ENCODE results near the gene STX8. TPM values are rescaled to one million over a fixed set of nuclear protein-coding genes. Genes with fewer than 3 reads are reported as not detected.
A peak's percentile ranks its signal among the peaks of the same experiment; 100 is the strongest.

Gene STX8
- total and polyA plus RNA-seq, 2 donors = 60.5 to 75.8 TPM

DNA sequence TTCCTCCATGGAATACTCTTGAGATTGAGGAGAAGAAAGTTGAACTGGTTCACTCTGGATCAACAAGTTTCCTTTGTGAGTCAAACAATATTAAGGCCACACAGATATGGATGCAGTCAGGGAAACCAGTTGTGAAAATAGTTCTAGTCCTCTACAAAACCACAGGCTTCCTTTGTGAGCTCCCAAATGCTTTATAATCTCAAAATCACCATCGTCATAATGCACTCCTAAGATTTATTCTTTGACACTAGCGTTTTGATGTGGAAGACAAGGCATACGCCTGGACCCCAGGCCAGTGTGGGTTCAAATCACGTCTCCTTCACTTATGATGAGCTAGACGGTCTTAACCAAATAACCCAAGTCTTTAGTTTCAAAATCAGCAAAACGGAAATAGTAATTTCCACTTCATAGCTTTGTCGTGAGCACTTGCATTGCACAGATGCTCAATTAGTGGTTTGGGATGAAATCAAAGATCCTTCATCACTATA is 142.6 kb downstream of the STX8 start:
- DNase-seq (ENCODE audit: low read depth in 6 of 9, low spot score in 9 of 9) = no peak
- Histone ChIP-seq H3K36me3 (ENCODE audit: control insufficient read depth in 2 of 2, insufficient read depth in 2 of 2, low read length in 1 of 2) (no peaks in the 10 kb centered on the region), H3K9me3 (ENCODE audit: control insufficient read depth in 2 of 2, insufficient read depth in 1 of 2, low read length in 1 of 2) (no peaks in the 10 kb centered on the region), H3K27me3 (ENCODE audit: control insufficient read depth in 2 of 2, insufficient read depth in 1 of 2, low read length in 1 of 2) (no peaks in the 10 kb centered on the region), H3K4me1 (ENCODE audit: control insufficient read depth in 2 of 2, insufficient read depth in 2 of 2, low read length in 2 of 2) (no peaks in the 10 kb centered on the region), H3K27ac (ENCODE audit: low read depth in 1 of 2, low read length in 1 of 2) (no peak overlapping the region), H3K4me3 (ENCODE audit: low read length in 2 of 2) (no peak overlapping the region)
- WGBS = 71% methylated on average over 7 of the region's 7 CpGs

DNA sequence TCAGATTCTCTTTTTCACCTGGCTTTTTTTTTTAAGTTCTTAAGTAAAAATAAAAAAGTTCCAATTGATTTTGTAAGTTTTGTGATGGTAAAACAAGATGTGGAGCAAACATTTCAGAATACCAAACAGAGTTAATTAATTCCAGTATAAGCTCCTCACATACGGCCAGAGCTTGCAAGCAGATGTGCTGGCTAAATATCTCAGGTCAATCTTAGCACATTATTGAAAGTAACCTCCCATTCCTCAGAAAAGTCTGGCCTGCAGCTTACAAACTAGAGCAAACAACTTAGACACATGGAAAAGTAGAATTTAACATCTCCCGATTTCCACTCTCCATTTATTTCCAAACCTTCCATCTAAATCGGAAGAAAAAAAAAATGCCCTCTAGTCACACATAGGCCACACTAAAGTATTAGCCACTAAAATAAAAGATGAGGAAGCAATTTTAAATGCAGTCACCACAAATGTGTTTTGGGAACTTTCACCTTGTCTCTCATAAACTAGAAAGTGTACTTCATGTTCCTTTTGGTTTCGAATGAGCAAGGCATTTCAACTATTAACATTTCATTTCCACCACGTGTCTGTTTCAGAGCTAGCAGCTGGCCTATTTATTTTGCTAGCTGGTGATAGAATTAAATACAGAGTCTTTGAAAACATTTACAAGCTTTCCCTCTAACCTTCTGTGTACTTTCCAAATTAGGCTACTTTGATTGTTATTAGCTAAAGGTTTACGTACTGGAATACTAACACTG is 143.3 kb downstream of the STX8 start:
- DNase-seq (ENCODE audit: low read depth in 6 of 9, low spot score in 9 of 9) = peak in 1 of 9 donors; percentile 15
- Histone ChIP-seq H3K36me3 (ENCODE audit: control insufficient read depth in 2 of 2, insufficient read depth in 2 of 2, low read length in 1 of 2) (no peaks in the 10 kb centered on the region), H3K27me3 (ENCODE audit: control insufficient read depth in 2 of 2, insufficient read depth in 1 of 2, low read length in 1 of 2) (no peaks in the 10 kb centered on the region), H3K27ac (ENCODE audit: low read depth in 1 of 2, low read length in 1 of 2) (no peak overlapping the region), H3K4me1 (ENCODE audit: control insufficient read depth in 2 of 2, insufficient read depth in 2 of 2, low read length in 2 of 2) (no peaks in the 10 kb centered on the region), H3K4me3 (ENCODE audit: low read length in 2 of 2) (no peak overlapping the region), H3K9me3 (ENCODE audit: control insufficient read depth in 2 of 2, insufficient read depth in 1 of 2, low read length in 1 of 2) (no peaks in the 10 kb centered on the region)
- WGBS = 86% methylated on average over 6 of the region's 6 CpGs

DNA sequence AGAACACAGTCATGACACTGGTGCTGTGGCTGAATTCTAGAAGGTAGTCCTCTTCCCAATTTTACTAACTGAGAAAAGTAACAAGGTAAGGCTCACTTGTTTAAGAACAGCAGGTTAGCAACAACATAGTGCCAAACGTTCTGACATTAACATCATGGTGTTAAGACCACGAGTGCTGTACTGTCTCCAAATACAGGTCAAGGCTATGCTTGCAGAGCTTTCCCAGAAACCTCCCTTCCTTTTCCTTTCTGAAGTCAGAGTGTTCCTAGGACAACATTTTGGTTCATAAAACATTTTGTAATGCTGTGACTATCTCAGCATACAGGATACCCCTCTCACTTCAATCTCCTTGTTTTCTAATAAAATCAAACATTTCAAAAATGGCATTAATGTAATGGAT is 144.0 kb downstream of the STX8 start:
- Histone ChIP-seq H3K36me3 (ENCODE audit: control insufficient read depth in 2 of 2, insufficient read depth in 2 of 2, low read length in 1 of 2) (no peaks in the 10 kb centered on the region), H3K4me1 (ENCODE audit: control insufficient read depth in 2 of 2, insufficient read depth in 2 of 2, low read length in 2 of 2) (no peaks in the 10 kb centered on the region), H3K27me3 (ENCODE audit: control insufficient read depth in 2 of 2, insufficient read depth in 1 of 2, low read length in 1 of 2) (no peaks in the 10 kb centered on the region), H3K9me3 (ENCODE audit: control insufficient read depth in 2 of 2, insufficient read depth in 1 of 2, low read length in 1 of 2) (no peaks in the 10 kb centered on the region), H3K4me3 (ENCODE audit: low read length in 2 of 2) (no peak overlapping the region), H3K27ac (ENCODE audit: low read depth in 1 of 2, low read length in 1 of 2) (no peak overlapping the region)
- no peak for DNase-seq (ENCODE audit: low read depth in 6 of 9, low spot score in 9 of 9)
- WGBS = 94% methylated on average over 2 of the region's 2 CpGs

DNA sequence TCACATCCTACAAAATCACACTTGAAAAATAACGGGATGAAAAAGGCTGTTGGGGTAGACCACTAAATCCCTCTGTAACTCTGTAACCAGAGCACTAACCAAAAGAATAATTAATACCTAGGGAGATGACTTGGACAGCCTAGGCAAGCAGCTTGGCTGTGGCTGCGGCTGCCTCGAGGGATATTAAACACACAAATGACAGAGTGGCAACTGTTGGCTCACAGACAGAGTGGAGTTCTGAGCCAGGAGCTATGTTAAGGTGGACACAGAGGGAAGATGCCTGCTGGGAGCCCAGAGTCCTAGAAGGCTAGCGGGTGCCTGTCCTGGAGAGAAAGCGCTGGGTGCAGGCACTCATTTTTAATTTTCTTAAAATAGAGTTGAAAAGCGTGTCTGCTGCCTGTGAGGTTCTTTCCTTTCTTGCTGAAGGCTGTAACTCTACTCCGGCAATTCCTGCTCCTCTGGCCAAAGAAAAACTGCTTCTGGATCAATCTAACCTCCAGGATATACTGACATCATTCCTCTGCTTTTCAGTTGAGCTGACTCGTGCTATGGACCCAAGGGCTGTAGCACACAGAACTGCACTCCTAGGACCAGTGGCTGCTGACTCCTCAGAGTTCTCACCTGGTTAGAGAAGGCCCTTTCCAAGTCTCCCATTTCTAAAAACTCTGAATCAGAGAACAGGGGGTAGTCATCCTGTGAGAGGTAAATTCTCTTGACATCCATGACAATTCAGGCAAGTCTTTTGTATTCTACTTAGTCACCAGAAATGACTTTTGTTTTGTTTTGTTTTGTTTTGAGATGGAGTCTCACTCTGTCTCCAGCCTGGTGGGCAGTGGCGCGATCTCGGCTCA is 147.9 kb downstream of the STX8 start:
- H3K9me3 ChIP-seq (ENCODE audit: control insufficient read depth in 2 of 2, insufficient read depth in 1 of 2, low read length in 1 of 2) = no peaks in the 10 kb centered on the region
- H3K27me3 ChIP-seq (ENCODE audit: control insufficient read depth in 2 of 2, insufficient read depth in 1 of 2, low read length in 1 of 2) = no peaks in the 10 kb centered on the region
- H3K4me3 ChIP-seq (ENCODE audit: low read length in 2 of 2) = no peak overlapping the region
- no peak for DNase-seq (ENCODE audit: low read depth in 6 of 9, low spot score in 9 of 9)
- H3K27ac ChIP-seq (ENCODE audit: low read depth in 1 of 2, low read length in 1 of 2) = no peak overlapping the region
- H3K4me1 ChIP-seq (ENCODE audit: control insufficient read depth in 2 of 2, insufficient read depth in 2 of 2, low read length in 2 of 2) = no peaks in the 10 kb centered on the region
- WGBS = 94% methylated on average over 11 of the region's 11 CpGs
- no peaks in the 10 kb centered on the region for H3K36me3 ChIP-seq (ENCODE audit: control insufficient read depth in 2 of 2, insufficient read depth in 2 of 2, low read length in 1 of 2)

DNA sequence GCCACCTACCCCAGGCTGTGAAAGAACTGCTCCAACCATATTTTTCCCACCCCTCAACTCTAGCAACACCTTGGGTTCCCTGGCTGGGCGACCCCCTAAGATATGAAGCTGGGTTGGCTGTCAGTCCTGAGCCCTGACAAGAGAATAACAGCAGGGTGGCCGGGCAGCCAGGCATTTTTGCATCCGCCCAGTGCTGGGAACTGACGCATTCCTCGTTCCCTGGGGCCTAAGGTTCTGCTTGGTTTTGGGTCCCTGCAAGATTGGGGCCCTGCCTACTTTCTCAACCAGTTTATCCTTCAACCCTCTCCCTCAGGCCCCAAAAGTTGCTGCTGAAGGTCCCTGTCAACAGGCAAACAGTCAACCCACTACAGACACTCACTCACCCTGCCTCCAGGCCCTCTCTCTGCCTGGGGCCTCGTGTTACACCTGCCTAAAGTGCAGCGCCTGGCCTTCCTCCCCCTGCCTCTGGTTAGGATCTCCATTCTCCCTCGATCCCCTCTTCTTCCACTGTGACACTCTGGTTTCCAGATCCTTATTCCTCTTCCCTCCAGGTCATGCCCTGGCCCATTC is 151.5 kb downstream of the STX8 start:
- WGBS = 98% methylated on average over 8 of the region's 8 CpGs
- H3K4me3 ChIP-seq (ENCODE audit: low read length in 2 of 2) = no peak overlapping the region
- H3K9me3 ChIP-seq (ENCODE audit: control insufficient read depth in 2 of 2, insufficient read depth in 1 of 2, low read length in 1 of 2) = peaks cover 0 to 2% of the 10 kb centered on the region in 2 donors
- peaks cover 0 to 2% of the 10 kb centered on the region in 2 donors for H3K36me3 ChIP-seq (ENCODE audit: control insufficient read depth in 2 of 2, insufficient read depth in 2 of 2, low read length in 1 of 2)
- H3K27me3 ChIP-seq (ENCODE audit: control insufficient read depth in 2 of 2, insufficient read depth in 1 of 2, low read length in 1 of 2) = no peaks in the 10 kb centered on the region
- no peak for DNase-seq (ENCODE audit: low read depth in 6 of 9, low spot score in 9 of 9)
- no peaks in the 10 kb centered on the region for H3K4me1 ChIP-seq (ENCODE audit: control insufficient read depth in 2 of 2, insufficient read depth in 2 of 2, low read length in 2 of 2)
- H3K27ac ChIP-seq (ENCODE audit: low read depth in 1 of 2, low read length in 1 of 2) = no peak overlapping the region

DNA sequence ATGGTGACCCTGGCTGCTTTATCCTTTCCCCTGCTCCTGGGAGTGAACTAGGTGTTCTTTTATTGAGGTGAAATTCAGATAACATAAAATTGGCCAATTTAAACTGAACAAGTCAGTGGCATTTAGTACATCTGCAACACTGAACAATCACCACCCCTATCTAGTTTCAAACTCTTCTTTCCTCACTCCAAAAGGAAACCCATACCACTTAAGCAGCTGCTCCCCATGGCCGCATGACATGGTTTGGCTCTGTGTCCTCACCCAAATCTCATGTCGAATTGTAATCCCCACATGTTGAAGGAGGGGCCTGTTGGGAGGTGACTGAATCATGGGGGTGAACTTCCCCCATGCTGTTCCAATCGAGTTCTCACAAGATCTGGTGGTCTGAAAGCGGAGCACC is 154.1 kb downstream of the STX8 start:
- no peak overlapping the region for H3K27ac ChIP-seq (ENCODE audit: low read depth in 1 of 2, low read length in 1 of 2)
- 98% methylated on average over 4 of the region's 4 CpGs for WGBS
- H3K4me3 ChIP-seq (ENCODE audit: low read length in 2 of 2) = no peak overlapping the region
- no peaks in the 10 kb centered on the region for H3K4me1 ChIP-seq (ENCODE audit: control insufficient read depth in 2 of 2, insufficient read depth in 2 of 2, low read length in 2 of 2)
- DNase-seq (ENCODE audit: low read depth in 6 of 9, low spot score in 9 of 9) = no peak
- no peaks in the 10 kb centered on the region for H3K27me3 ChIP-seq (ENCODE audit: control insufficient read depth in 2 of 2, insufficient read depth in 1 of 2, low read length in 1 of 2)
- H3K36me3 ChIP-seq (ENCODE audit: control insufficient read depth in 2 of 2, insufficient read depth in 2 of 2, low read length in 1 of 2) = peaks cover 0 to 2% of the 10 kb centered on the region in 2 donors
- H3K9me3 ChIP-seq (ENCODE audit: control insufficient read depth in 2 of 2, insufficient read depth in 1 of 2, low read length in 1 of 2) = peaks cover 0 to 2% of the 10 kb centered on the region in 2 donors

DNA sequence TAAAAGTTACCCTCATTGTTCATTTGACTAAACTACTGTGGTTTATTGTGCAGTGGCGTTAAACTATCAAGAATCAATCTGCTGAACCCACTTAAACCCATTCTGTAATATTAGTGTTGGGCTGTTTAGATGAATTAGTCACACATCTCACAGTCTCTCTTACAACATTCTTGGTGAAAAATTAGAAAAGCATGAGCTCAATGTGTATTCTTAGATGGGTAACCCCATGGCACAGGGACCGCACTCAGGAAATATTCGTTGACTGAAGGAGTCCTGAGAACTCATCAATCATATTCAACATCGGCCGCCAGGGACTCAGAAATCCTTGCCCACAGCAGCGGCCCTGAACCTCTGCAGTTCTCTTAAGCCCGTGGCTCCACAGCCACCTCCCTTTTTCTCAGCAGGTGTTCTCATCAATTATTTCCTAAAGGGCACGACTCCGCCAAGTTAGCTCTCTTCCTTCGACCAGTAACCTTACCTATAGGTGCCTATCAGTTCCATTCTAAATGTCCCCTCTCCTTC is 155.6 kb downstream of the STX8 start:
- Histone ChIP-seq H3K9me3 (ENCODE audit: control insufficient read depth in 2 of 2, insufficient read depth in 1 of 2, low read length in 1 of 2) (peaks cover 0 to 2% of the 10 kb centered on the region in 2 donors), H3K36me3 (ENCODE audit: control insufficient read depth in 2 of 2, insufficient read depth in 2 of 2, low read length in 1 of 2) (peaks cover 0 to 2% of the 10 kb centered on the region in 2 donors), H3K27ac (ENCODE audit: low read depth in 1 of 2, low read length in 1 of 2) (no peak overlapping the region), H3K27me3 (ENCODE audit: control insufficient read depth in 2 of 2, insufficient read depth in 1 of 2, low read length in 1 of 2) (no peaks in the 10 kb centered on the region), H3K4me3 (ENCODE audit: low read length in 2 of 2) (no peak overlapping the region), H3K4me1 (ENCODE audit: control insufficient read depth in 2 of 2, insufficient read depth in 2 of 2, low read length in 2 of 2) (no peaks in the 10 kb centered on the region)
- 96% methylated on average over 10 of the region's 10 CpGs for WGBS
- DNase-seq (ENCODE audit: low read depth in 6 of 9, low spot score in 9 of 9) = no peak

DNA sequence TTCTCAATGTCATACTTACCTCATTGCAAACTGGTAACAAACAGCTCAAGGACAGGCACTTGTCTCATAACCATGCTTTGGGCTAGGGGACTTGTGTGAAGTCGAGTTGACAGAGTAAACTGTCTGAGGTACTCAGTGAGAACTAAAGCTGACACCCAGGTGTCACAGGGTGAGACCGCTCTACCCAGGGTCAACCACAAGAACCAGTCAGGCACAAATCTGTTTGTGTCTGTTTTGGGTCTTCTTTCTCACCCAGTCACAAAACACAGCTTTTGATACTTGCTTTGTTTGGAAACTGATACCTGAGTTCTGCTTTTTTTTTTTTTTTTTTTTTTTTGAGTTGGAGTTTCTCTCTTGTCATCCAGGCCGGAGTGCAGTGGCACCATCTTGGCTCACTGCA is 161.1 kb downstream of the STX8 start:
- no peaks in the 10 kb centered on the region for H3K36me3 ChIP-seq (ENCODE audit: control insufficient read depth in 2 of 2, insufficient read depth in 2 of 2, low read length in 1 of 2)
- no peak overlapping the region for H3K27ac ChIP-seq (ENCODE audit: low read depth in 1 of 2, low read length in 1 of 2)
- 92% methylated on average over 3 of the region's 3 CpGs for WGBS

DNA sequence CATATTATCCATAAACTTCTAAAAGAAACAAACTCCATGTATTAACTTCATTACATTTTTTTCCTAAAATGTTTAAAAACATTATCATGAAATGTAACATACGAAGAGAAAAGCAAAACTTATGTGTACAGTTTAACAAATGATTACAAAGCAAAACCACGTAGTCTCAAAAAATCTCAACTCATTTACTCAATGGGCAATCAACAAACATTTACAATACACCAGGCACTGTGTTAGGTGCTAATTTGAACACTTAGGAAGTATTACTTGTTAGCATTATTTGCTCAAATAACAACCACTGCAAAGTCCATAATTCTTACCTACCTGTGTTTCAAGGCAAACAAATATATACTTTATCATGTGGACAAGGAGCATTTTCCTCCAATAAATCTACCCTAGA is 164.9 kb downstream of the STX8 start:
- Histone ChIP-seq H3K36me3 (ENCODE audit: control insufficient read depth in 2 of 2, insufficient read depth in 2 of 2, low read length in 1 of 2) (no peaks in the 10 kb centered on the region), H3K4me1 (ENCODE audit: control insufficient read depth in 2 of 2, insufficient read depth in 2 of 2, low read length in 2 of 2) (no peaks in the 10 kb centered on the region), H3K27me3 (ENCODE audit: control insufficient read depth in 2 of 2, insufficient read depth in 1 of 2, low read length in 1 of 2) (no peaks in the 10 kb centered on the region), H3K27ac (ENCODE audit: low read depth in 1 of 2, low read length in 1 of 2) (no peak overlapping the region), H3K9me3 (ENCODE audit: control insufficient read depth in 2 of 2, insufficient read depth in 1 of 2, low read length in 1 of 2) (no peaks in the 10 kb centered on the region), H3K4me3 (ENCODE audit: low read length in 2 of 2) (no peak overlapping the region)
- WGBS = 95% methylated on average over 2 of the region's 2 CpGs
- no peak for DNase-seq (ENCODE audit: low read depth in 6 of 9, low spot score in 9 of 9)

More for the DNA sequence above, 161.1 kb downstream of the STX8 start:
- no peaks in the 10 kb centered on the region for H3K9me3 ChIP-seq (ENCODE audit: control insufficient read depth in 2 of 2, insufficient read depth in 1 of 2, low read length in 1 of 2)
- no peaks in the 10 kb centered on the region for H3K4me1 ChIP-seq (ENCODE audit: control insufficient read depth in 2 of 2, insufficient read depth in 2 of 2, low read length in 2 of 2)
- DNase-seq (ENCODE audit: low read depth in 6 of 9, low spot score in 9 of 9) = no peak
- H3K27me3 ChIP-seq (ENCODE audit: control insufficient read depth in 2 of 2, insufficient read depth in 1 of 2, low read length in 1 of 2) = no peaks in the 10 kb centered on the region
- H3K4me3 ChIP-seq (ENCODE audit: low read length in 2 of 2) = no peak overlapping the region

Measured in thymus (tissue), 11 donors.